ENCODE results near the gene KCNQ2.

Gene KCNQ2

DNA sequence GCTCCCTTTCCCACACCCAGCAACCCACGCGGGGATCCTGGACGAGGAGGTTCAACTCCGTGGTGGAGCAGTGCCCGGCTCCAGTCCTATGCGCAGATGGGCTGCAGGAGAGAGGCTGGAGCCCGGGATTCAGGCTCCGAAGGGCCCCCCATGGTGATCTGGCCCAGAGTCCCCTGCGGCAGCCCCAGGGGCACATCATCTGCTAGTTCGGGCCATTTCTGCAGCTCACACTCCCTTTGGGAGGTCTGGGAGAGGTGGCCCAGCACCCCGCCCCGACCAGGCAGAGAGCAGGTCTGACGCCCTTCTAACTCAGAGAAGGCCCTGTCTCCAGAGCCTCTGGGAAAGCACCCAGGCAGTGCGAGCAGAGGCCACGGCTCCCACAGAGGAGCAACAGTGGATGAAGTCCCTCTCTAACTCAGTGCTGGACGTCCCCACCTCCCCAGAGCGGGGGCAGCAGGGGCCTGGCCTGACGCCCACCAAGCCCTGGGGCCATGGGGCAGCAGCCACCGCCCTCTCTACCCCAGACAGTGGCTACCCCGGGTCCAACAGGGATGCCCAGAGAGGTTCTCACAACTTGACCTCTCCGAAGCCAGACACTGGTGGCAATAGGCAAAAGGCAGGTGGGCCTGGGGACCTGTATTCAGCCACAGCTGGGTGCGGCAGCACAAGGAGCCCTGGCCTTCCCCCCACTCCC, 3.3 kb downstream of the KCNQ2 start:
- TF ChIP-seq, protein P1, sequence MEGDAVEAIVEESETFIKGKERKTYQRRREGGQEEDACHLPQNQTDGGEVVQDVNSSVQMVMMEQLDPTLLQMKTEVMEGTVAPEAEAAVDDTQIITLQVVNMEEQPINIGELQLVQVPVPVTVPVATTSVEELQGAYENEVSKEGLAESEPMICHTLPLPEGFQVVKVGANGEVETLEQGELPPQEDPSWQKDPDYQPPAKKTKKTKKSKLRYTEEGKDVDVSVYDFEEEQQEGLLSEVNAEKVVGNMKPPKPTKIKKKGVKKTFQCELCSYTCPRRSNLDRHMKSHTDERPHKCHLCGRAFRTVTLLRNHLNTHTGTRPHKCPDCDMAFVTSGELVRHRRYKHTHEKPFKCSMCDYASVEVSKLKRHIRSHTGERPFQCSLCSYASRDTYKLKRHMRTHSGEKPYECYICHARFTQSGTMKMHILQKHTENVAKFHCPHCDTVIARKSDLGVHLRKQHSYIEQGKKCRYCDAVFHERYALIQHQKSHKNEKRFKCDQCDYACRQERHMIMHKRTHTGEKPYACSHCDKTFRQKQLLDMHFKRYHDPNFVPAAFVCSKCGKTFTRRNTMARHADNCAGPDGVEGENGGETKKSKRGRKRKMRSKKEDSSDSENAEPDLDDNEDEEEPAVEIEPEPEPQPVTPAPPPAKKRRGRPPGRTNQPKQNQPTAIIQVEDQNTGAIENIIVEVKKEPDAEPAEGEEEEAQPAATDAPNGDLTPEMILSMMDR (conservative IDR thresholded peaks at IDR 0.05; ENCODE audit: low read length), result no peak
- H3K4me3 ChIP-seq (ENCODE audit: low read length), result no peak overlapping the region
- DNase-seq (ENCODE audit: low read depth), result no peak

DNA sequence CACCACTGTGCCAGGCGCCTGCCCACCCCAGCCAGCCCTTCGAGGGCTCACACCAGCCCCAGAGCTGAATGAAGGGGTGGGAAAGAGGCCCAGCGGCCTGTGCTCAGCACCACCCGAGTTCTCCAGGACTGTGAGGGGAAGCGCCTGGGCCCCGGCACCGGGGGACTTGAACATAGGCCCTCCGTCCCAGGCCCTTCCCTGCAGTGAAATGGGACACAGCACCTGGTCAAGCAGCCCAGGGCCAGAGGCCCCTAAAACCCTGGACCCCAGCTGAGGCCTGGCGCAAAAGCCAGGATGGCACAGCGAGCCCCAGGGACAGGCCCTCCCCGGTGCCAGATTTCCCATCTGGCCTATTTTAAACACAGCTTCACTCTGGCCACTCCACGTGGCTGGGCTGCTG, 4.0 kb downstream of the KCNQ2 start:
- TF ChIP-seq, protein P1 (conservative IDR thresholded peaks at IDR 0.05; ENCODE audit: low read length), result no peak
- DNase-seq (ENCODE audit: low read depth), result no peak
- H3K4me3 ChIP-seq (ENCODE audit: low read length), result no peak overlapping the region

DNA sequence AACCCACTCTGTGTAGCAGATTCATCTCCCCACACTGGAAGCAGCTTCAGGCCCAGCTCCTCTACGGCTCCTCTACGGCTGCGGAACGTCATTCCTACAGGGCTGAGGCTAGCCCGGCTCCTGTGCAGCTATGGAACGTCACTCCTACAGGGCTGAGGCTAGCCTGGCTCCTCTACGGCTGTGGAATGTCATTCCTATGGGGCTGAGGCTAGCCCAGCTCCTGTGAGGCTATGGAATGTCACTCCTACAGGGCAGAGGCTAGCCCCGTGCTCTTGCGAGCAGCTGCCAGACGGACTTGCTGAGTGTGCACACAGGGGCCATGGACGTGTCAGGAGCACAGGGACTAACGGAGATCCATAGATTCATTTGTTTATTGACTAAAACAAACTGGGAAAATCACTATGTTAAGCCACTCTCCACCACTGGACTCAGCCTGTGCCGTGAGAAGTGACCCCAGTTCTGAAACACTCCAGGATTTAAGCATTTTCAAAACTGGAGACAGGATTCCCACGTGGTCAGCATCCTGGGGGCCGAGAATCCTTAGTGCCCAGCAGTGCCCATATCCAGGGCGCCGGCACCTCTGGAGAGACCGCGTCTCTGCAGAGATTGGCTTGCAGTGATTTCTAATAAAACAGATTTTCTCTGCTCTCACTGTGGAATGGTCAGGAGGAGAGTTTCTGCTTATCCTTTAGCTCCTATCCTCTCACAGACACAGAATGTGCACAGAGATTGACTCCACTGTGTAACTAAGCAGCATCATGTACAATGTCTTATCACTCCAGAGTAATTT, 5.0 kb downstream of the KCNQ2 start:
- TF ChIP-seq, protein P1 (conservative IDR thresholded peaks at IDR 0.05; ENCODE audit: low read length), result no peak
- no peak for DNase-seq (ENCODE audit: low read depth)
- H3K4me3 ChIP-seq (ENCODE audit: low read length), result no peak overlapping the region

DNA sequence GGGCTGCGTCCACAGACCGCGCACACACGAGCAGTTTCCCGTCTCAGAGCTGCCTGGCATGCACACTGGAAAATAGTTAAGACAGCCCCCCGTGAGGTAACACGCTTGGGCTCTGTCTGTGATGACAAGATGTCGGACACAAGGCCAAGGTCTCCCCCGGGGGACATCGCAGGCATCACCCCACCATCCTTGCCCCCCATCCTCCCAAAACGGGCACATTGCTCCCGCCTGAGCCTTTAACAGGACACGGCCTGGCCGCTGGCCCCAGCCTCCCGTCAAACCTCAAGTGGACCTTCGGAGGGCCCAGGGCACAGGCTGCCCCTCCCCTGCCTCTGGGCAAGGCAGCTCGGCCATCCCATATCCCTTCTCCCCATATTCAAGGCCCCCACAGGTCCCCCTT, 5.6 kb downstream of the KCNQ2 start:
- H3K4me3 ChIP-seq (ENCODE audit: low read length), result no peak overlapping the region
- TF ChIP-seq, protein P1 (conservative IDR thresholded peaks at IDR 0.05; ENCODE audit: low read length), result no peak
- no peak for DNase-seq (ENCODE audit: low read depth)

DNA sequence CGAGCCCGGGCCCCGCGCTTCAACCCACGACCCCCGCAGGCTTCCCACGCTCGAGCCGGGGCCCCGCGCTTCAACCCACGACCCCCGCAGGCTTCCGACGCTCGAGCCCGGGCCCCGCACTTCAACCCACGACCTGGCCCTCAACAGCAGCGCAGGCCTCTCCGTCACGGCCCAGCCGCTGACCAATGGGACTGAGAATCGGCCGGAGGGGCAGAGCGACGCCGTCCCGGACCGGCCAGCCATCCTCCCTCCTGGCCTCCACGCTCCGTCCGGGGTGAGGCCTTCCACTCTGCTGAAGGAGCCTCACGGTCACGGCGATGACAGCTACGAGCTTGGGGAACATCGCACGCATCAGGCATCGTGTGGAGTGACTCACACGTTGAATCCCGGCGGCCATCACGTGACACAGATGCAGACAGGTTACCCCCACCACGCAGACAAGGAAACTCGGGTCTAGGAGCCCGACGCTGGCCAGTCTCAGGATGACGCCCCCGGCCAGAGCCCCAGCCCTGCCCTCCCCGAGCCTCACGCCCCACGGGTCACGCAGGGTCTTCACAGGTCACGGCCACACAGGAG, 6.1 kb downstream of the KCNQ2 start:
- TF ChIP-seq, protein P1 (conservative IDR thresholded peaks at IDR 0.05; ENCODE audit: low read length), result no peak
- no peak overlapping the region for H3K4me3 ChIP-seq (ENCODE audit: low read length)
- no peak for DNase-seq (ENCODE audit: low read depth)

DNA sequence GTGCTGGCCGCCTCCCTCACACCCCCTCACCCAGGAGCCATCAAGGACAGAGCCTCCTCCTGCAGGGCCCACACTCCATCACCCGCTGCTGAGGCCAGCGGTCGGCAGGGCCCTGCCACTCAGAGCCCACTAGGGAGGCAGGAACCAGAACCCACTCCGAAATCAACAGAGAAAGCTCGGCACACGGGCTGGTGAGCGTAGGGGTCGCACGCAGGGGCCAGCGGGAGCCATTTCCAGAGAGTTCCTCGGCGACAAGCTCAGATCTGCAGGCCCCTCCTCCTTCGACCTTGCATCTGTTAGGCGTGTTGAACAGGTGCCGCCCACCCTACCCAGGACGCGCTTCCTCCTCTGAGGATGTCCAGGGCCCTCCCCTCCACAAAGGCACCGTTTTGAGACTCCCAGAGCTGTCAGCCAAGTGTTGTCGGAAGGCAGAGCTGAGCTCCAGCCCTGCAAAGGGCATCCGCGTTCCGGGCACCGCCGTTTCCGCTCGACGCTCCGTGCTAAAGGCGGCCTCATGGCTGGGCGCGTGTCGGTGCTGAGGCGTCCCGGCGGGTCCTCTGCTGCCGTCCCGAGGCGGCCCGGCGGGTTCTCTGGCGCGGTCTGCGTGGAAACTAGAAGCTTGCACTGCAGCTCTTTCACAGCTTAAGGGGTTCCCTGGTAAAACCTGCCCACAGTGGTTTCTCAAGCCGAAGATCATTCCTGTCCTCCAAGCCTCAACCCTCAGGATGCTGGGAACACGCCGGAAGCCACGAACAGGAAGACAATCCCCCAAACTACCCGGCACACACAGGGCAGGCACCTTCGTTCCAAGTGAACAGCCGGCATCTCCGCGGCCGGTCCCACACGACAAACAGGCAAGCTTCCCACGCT, 6.8 kb downstream of the KCNQ2 start:
- TF ChIP-seq, protein P1 (conservative IDR thresholded peaks at IDR 0.05; ENCODE audit: low read length), result no peak
- no peak for DNase-seq (ENCODE audit: low read depth)
- H3K4me3 ChIP-seq (ENCODE audit: low read length), result no peak overlapping the region

All from AG10803 (cell line).